GM12873 (cell line): ENCODE measurements around the gene CUL7.

ENCODE experiments used
- CTCF ChIP-seq: IDR thresholded peaks from 2 replicates; pipeline ENCODE4 v1.5.1; 2012; ENCODE audit warnings: low read depth, mild to moderate bottlenecking, moderate library complexity, low read length, control low read depth; ENCODE audit not compliant: insufficient read depth; ENCODE audit errors: missing control alignments

CUL7 gene

GRCh38 chr6:43032326-43032725 lies 21.3 kb downstream of the CUL7 start:
- TF ChIP-seq CTCF, result no peak

GRCh38 chr6:43029120-43029519 lies 24.5 kb downstream of the CUL7 start:
- no peak for TF ChIP-seq CTCF

- no peak for TF ChIP-seq CTCF
Measured at GRCh38 chr6:43026365-43026764, 27.3 kb downstream of the CUL7 start.

- TF ChIP-seq CTCF, result no peak
Measured at GRCh38 chr6:43024436-43024835, 29.2 kb downstream of the CUL7 start.

GRCh38 chr6:43021270-43022047 lies 32.2 kb downstream of the CUL7 start, which contains the start of gene RRP36:
RRP36 (plus strand) TSS chr6:43021623; CDS start chr6:43021655, 32 bp downstream.
- TF ChIP-seq CTCF, result no peak

- no peak for TF ChIP-seq CTCF
Measured at GRCh38 chr6:43020847-43021246, 32.8 kb downstream of the CUL7 start.

GRCh38 chr6:43020052-43020705 lies 33.5 kb downstream of the CUL7 start:
- no peak for TF ChIP-seq CTCF
